PC-3 (cell line): ENCODE data around the gene KRT6C. TPM values are rescaled to one million over a fixed set of nuclear protein-coding genes. Genes with fewer than 3 reads are reported as not detected.

Experiments
- ATAC-seq: fragments of 200-7000 bp; cut with Tn5 transposase; 2 replicates; pipeline ENCODE4 v1.9.1; 2020; ENCODE audit warnings: mild to moderate bottlenecking, moderate library complexity
- BruUV-seq: library from RNA; stranded (reverse); fragments of 400-500 nt; replicated peaks from 2 replicates; lab custom pipeline; 2021; lab: Mats Ljungman, UMichigan
- CTCF ChIA-PET: fragments of 300-600 bp; sonication (Branson Sonifier 250); formaldehyde crosslinking; loops from one replicate; lab custom pipeline; 2022; ENCODE audit warnings: antibody characterized with exemption; lab: Charles Lee
- POLR2A ChIA-PET: fragments of 300-600 bp; sonication (Branson Sonifier 250); formaldehyde crosslinking; loops from one replicate; lab custom pipeline; 2022; ENCODE audit warnings: antibody characterized with exemption; ENCODE audit not compliant: unreplicated experiment; lab: Charles Lee
- DNase-seq: peaks from one replicate; pipeline ENCODE4 v3.0.0-alpha.2; 2015
- H2AFZ ChIP-seq: fragments of 300-600 bp; sonication (generic); 2 replicates; pipeline ENCODE4 v1.6.0; 2016; ENCODE audit warnings: antibody characterized with exemption, low read length
- H3F3A ChIP-seq: fragments of 300-600 bp; sonication (generic); one replicate; pipeline ENCODE4 v1.6.0; 2017; ENCODE audit warnings: antibody characterized with exemption, low read length, control low read depth, mild to moderate bottlenecking; ENCODE audit not compliant: unreplicated experiment
- H3K27ac ChIP-seq: fragments of 300-600 bp; sonication (generic); 2 replicates; pipeline ENCODE4 v1.5.1; 2016; ENCODE audit warnings: mild to moderate bottlenecking, low read length
- H3K27me3 ChIP-seq: fragments of 300-600 bp; sonication (generic); 2 replicates; pipeline ENCODE4 v1.6.1; 2016; ENCODE audit warnings: low read length, mixed read lengths
- H3K36me3 ChIP-seq: fragments of 300-600 bp; sonication (generic); 2 replicates; pipeline ENCODE4 v1.6.1; 2016; ENCODE audit warnings: low read depth, mixed run types, low read length, mixed read lengths
- H3K4me1 ChIP-seq: fragments of 300-600 bp; sonication (generic); 2 replicates; pipeline ENCODE4 v1.5.1; 2016; ENCODE audit warnings: low read length; ENCODE audit not compliant: insufficient read depth
- H3K4me2 ChIP-seq: fragments of 300-600 bp; sonication (generic); 2 replicates; pipeline ENCODE4 v1.6.0; 2016; ENCODE audit warnings: low read length
- H3K4me3 ChIP-seq: fragments of 300-600 bp; sonication (generic); 2 replicates; pipeline ENCODE4 v1.5.1; 2016; ENCODE audit warnings: mild to moderate bottlenecking, low read length, mixed read lengths
- H3K79me2 ChIP-seq: fragments of 300-600 bp; sonication (generic); 2 replicates; pipeline ENCODE4 v1.6.1; 2017; ENCODE audit warnings: low read length, mixed read lengths
- H3K9ac ChIP-seq: fragments of 300-600 bp; sonication (generic); 2 replicates; pipeline ENCODE4 v1.6.0; 2016; ENCODE audit warnings: mild to moderate bottlenecking, low read length
- H3K9me2 ChIP-seq: fragments of 300-600 bp; sonication (generic); replicated peaks from 2 replicates; pipeline ENCODE4 v1.6.1; 2016; ENCODE audit warnings: mixed run types, low read length, mixed read lengths
- H3K9me3 ChIP-seq: fragments of 300-600 bp; sonication (generic); 2 replicates; pipeline ENCODE4 v1.6.1; 2016; ENCODE audit warnings: low read length, mixed read lengths
- H4K20me1 ChIP-seq: fragments of 300-600 bp; sonication (generic); 2 replicates; pipeline ENCODE4 v1.6.1; 2016; ENCODE audit warnings: low read length, mixed read lengths
- EZH2 ChIP-seq: fragments of 300-600 bp; sonication (generic); IDR thresholded peaks from one replicate; pipeline ENCODE4 v1.6.1; 2017; ENCODE audit warnings: antibody characterized with exemption, mild to moderate bottlenecking, low read length; ENCODE audit not compliant: unreplicated experiment
- EZH2phosphoT487 ChIP-seq: fragments of 300-600 bp; sonication (generic); IDR thresholded peaks from 2 replicates; pipeline ENCODE4 v1.6.1; 2018; ENCODE audit warnings: mild to moderate bottlenecking, antibody characterized with exemption, low read length, borderline replicate concordance
- intact Hi-C: fragments of 100-400 bp; cut with micrococcal nuclease; formaldehyde crosslinking; loops from 2 replicates; pipeline ENCODE4 v1.9.0; 2023
- total RNA-seq: library from RNA; depleted of rRNA; stranded (reverse); fragments of >200 nt; gene quantifications from 2 replicates; pipeline ENCODE4 v1.2.3, GENCODE V29; 2014
- TF ChIP-seq, protein P1 (sequence below): fragments of 300-600 bp; sonication (generic); conservative IDR thresholded peaks from 2 replicates; pipeline ENCODE4 v1.5.1; 2017; ENCODE audit warnings: antibody characterized with exemption, low read depth, mild to moderate bottlenecking, low read length

Gene KRT6C
- total RNA-seq, 1 experiment from 2014 or later: not detected

DNA sequence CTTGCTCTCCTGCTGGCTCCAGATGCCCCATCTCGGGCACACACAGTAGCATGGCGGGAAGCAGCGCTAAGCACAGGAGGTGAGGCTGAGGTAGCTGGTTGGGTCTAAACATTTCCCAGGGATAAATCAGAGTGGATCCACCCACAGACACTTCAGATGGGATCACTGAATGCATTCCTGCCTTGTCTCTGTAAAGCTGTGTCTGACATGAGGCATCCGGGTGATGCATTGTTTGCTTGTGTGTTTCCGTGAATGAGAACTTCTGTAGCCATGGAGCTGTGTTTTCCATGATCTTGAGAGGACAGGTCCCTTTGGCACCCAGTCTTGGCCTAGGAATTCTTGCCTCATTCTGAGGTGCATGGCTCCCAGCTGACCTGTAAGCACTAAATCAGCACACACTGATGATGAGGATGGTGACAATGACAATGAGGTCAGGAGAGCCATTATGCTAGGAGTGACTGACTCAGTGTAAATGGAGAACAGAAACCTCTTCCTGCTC, 32.7 kb downstream of the KRT6C start:
- Histone ChIP-seq H4K20me1 (no peaks in the 10 kb centered on the region), H3K79me2 (no peaks in the 10 kb centered on the region), H3K9ac (peak overlapping the region; percentile 75), H3K9me2 (no peaks in the 10 kb centered on the region), H2AFZ (peak overlapping the region; percentile 25; the same call in 1 of the 2 replicates), H3K4me1 (peaks cover 89% of the 10 kb centered on the region), H3K9me3 (no peaks in the 10 kb centered on the region), H3K4me2 (peak overlapping the region; percentile 72), H3K27ac (peak overlapping the region; percentile 95), H3F3A (peaks cover 30% of the 10 kb centered on the region), H3K4me3 (no peak overlapping the region), H3K36me3 (no peaks in the 10 kb centered on the region), H3K27me3 (no peaks in the 10 kb centered on the region)
- ATAC-seq (peak; percentile 30), DNase-seq (peak; percentile 86)
- intact Hi-C loops: loop anchor here (2.0 to 10.0 kb wide), 4 partner anchors 14 to 431 kb away; no protein-coding TSS in a partner anchor
- POLR2A ChIA-PET: interaction anchor here (0.6 kb wide), 1 partner anchor 439 kb away, joined by 4 read pairs; no protein-coding TSS in a partner anchor
- no peak for TF ChIP-seq EZH2phosphoT487
- TF ChIP-seq, protein P1, sequence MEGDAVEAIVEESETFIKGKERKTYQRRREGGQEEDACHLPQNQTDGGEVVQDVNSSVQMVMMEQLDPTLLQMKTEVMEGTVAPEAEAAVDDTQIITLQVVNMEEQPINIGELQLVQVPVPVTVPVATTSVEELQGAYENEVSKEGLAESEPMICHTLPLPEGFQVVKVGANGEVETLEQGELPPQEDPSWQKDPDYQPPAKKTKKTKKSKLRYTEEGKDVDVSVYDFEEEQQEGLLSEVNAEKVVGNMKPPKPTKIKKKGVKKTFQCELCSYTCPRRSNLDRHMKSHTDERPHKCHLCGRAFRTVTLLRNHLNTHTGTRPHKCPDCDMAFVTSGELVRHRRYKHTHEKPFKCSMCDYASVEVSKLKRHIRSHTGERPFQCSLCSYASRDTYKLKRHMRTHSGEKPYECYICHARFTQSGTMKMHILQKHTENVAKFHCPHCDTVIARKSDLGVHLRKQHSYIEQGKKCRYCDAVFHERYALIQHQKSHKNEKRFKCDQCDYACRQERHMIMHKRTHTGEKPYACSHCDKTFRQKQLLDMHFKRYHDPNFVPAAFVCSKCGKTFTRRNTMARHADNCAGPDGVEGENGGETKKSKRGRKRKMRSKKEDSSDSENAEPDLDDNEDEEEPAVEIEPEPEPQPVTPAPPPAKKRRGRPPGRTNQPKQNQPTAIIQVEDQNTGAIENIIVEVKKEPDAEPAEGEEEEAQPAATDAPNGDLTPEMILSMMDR: no peak
- CTCF ChIA-PET: interaction anchor here (0.7 kb wide), 1 partner anchor 45 kb away, joined by 3 read pairs; no protein-coding TSS in a partner anchor
- no TSS peak for BruUV-seq

DNA sequence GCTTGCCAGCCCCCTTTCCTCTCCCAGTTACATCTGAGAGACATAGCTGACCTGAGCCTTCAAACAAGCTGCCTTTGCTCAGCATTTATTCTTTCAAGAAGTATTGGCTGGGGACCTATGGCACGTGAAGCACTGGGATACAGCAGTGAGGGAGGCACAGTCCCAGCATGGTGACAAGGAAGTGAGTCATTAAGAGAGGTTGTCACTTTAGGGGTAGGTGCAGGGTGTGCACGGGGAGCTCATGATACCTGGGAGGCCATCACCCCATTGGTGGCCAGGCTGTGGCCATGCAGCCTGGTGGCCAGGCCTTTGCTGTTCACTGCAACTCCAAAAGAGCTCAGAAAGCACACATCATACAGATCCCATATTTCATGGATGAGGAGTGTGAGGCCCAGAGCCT, 33.8 kb downstream of the KRT6C start:
- intact Hi-C loops: loop anchor here (2.0 to 10.0 kb wide), 4 partner anchors 15 to 432 kb away; no protein-coding TSS in a partner anchor
- ChIA-PET CTCF (no interaction called here), POLR2A (no interaction called here)
- Histone ChIP-seq H3K36me3 (no peaks in the 10 kb centered on the region), H3F3A (peaks cover 36% of the 10 kb centered on the region), H2AFZ (no peak overlapping the region), H3K4me1 (peaks cover 95% of the 10 kb centered on the region), H3K9ac (peak overlapping the region; percentile 75), H4K20me1 (no peaks in the 10 kb centered on the region), H3K79me2 (no peaks in the 10 kb centered on the region), H3K4me3 (no peak overlapping the region), H3K4me2 (peak overlapping the region; percentile 5), H3K27me3 (no peaks in the 10 kb centered on the region), H3K9me2 (no peaks in the 10 kb centered on the region), H3K27ac (peak overlapping the region; percentile 95), H3K9me3 (no peaks in the 10 kb centered on the region)
- ATAC-seq (no peak), DNase-seq (peak; percentile 29)
- TF ChIP-seq EZH2 (no peak), EZH2phosphoT487 (no peak)
- TF ChIP-seq, protein P1: no peak
- no TSS peak for BruUV-seq

GRCh38 chr12:52439420-52439819, 34.2 kb downstream of the KRT6C start:
- H3K79me2 ChIP-seq: no peaks in the 10 kb centered on the region
- BruUV-seq: no TSS peak
- peaks cover 96% of the 10 kb centered on the region for H3K4me1 ChIP-seq
- H3K9me2 ChIP-seq: no peaks in the 10 kb centered on the region
- no peaks in the 10 kb centered on the region for H4K20me1 ChIP-seq
- CTCF ChIA-PET: no interaction called here
- no peak overlapping the region for H3K4me3 ChIP-seq
- no peaks in the 10 kb centered on the region for H3K36me3 ChIP-seq
- DNase-seq: no peak
- no peak for ATAC-seq
- H2AFZ ChIP-seq: no peak overlapping the region
- intact Hi-C loops: no loop called here
- H3K9me3 ChIP-seq: no peaks in the 10 kb centered on the region
- peak overlapping the region; percentile 95 for H3K27ac ChIP-seq
- TF ChIP-seq, protein P1: no peak
- TF ChIP-seq EZH2phosphoT487 (no peak), EZH2 (no peak)
- H3K27me3 ChIP-seq: no peaks in the 10 kb centered on the region
- POLR2A ChIA-PET: no interaction called here
- H3K4me2 ChIP-seq: 0 out of 2 replicates have a peak overlapping the region, but pooled peaks have one; percentile 5
- peaks cover 36% of the 10 kb centered on the region for H3F3A ChIP-seq
- peak overlapping the region; percentile 75; the same call in 1 of the 2 replicates for H3K9ac ChIP-seq
